Kidney (tissue), 14 donors: ENCODE data around the gene CEP112. TPM values are rescaled to one million over a fixed set of nuclear protein-coding genes. Genes with fewer than 3 reads are reported as not detected.

Experiments
- DNase-seq, 5 donors: peaks; one replicate each; pipeline ENCODE4 v3.0.0-alpha.2; 2013 to 2020
- FAIRE-seq: peaks from 2 replicates; lab custom pipeline; 2012; peaks lifted over from hg19 to GRCh38; lab: Jason Lieb, UNC
- H3K27ac ChIP-seq, 2 donors: one replicate each; pipeline ENCODE4 v1.7.0; 2013; ENCODE audit warnings: low read depth in 2 of 2, low read length in 2 of 2, inconsistent platforms in 1 of 2
- H3K27me3 ChIP-seq: one replicate; pipeline ENCODE4 v1.7.1; 2013; ENCODE audit warnings: low read length, inconsistent platforms; ENCODE audit not compliant: control insufficient read depth, insufficient read depth
- H3K36me3 ChIP-seq, 3 donors: one replicate each; pipeline versions ENCODE4 v1.7.0 to v1.7.1; 2013; ENCODE audit warnings: low read length in 3 of 3, control low read depth in 1 of 3, inconsistent platforms in 1 of 3; ENCODE audit not compliant: insufficient read depth in 3 of 3, control insufficient read depth in 2 of 3
- H3K4me1 ChIP-seq, 3 donors: one replicate each; pipeline versions ENCODE4 v1.7.0 to v1.7.1; 2013; ENCODE audit warnings: low read length in 3 of 3, inconsistent platforms in 1 of 3, low read depth in 1 of 3; ENCODE audit not compliant: control insufficient read depth in 2 of 3, insufficient read depth in 2 of 3
- H3K4me3 ChIP-seq, 3 donors: one replicate each; pipeline versions ENCODE4 v1.7.0 to v1.8.1; 2013; ENCODE audit warnings: low read length in 3 of 3, control low read depth in 1 of 3, inconsistent platforms in 1 of 3
- H3K9ac ChIP-seq, 3 donors: one replicate each; pipeline versions ENCODE4 v1.7.0 to v1.7.1; 2013; ENCODE audit warnings: low read length in 3 of 3, control low read depth in 1 of 3, inconsistent platforms in 1 of 3
- H3K9me3 ChIP-seq, 3 donors: one replicate each; pipeline versions ENCODE4 v1.7.0 to v1.7.1; 2013; ENCODE audit warnings: low read length in 3 of 3, control low read depth in 1 of 3, inconsistent platforms in 1 of 3; ENCODE audit not compliant: control insufficient read depth in 2 of 3, insufficient read depth in 1 of 3
- intact Hi-C: fragments of 100-400 bp; cut with DNase I; formaldehyde crosslinking; loops from one replicate; pipeline ENCODE4 v1.11.1; 2022
- polyA plus RNA-seq: library from polyadenylated mRNA; stranded (reverse); fragments of 350-450 nt; fragmentation: Illumina TruSeq; extraction: RNeasy Lipid Tissue Mini Kit (QIAGEN cat#74804); gene quantifications from one replicate; pipeline ENCODE4 v1.2.3, GENCODE V29; 2014; ENCODE audit warnings: low read depth, low replicate concordance; ENCODE audit not compliant: insufficient read depth
- total RNA-seq: library from RNA; stranded (reverse); fragmentation: NEBNext Ultra II Directional; extraction: Animal tissue kit (Norgen Biotek cat#: 25700); gene quantifications from one replicate; pipeline ENCODE4 v1.2.1, GENCODE V29; 2021
- TF ChIP-seq, protein P1 (sequence below): IDR thresholded peaks from 3 replicates; pipeline ENCODE4 v1.5.1; 2012; ENCODE audit warnings: mild to moderate bottlenecking, moderate library complexity, borderline replicate concordance; ENCODE audit not compliant: insufficient read depth; ENCODE audit errors: extremely low read depth
- donor health status: control.
- donor health status: control.
- donor health status: control.
- donor health status: control.
- donor health status: control.
- donor health status: DM: yes; HTN: yes; CAD: no.
- donor health status: Normal renal cell carcinoma (clear cell type).

CEP112 gene
- total and polyA plus RNA-seq, 2 donors from 2014 or later: 17.0 to 27.4 TPM

- Histone ChIP-seq H3K4me3 (no peak overlapping the region), H3K9ac (no peak overlapping the region), H3K36me3 (no peaks in the 10 kb centered on the region), H3K27me3 (no peaks in the 10 kb centered on the region), H3K4me1 (no peaks in the 10 kb centered on the region), H3K27ac (no peak overlapping the region), H3K9me3 (no peaks in the 10 kb centered on the region)
- FAIRE-seq (no peak), DNase-seq (no peak)
- TF ChIP-seq, protein P1, sequence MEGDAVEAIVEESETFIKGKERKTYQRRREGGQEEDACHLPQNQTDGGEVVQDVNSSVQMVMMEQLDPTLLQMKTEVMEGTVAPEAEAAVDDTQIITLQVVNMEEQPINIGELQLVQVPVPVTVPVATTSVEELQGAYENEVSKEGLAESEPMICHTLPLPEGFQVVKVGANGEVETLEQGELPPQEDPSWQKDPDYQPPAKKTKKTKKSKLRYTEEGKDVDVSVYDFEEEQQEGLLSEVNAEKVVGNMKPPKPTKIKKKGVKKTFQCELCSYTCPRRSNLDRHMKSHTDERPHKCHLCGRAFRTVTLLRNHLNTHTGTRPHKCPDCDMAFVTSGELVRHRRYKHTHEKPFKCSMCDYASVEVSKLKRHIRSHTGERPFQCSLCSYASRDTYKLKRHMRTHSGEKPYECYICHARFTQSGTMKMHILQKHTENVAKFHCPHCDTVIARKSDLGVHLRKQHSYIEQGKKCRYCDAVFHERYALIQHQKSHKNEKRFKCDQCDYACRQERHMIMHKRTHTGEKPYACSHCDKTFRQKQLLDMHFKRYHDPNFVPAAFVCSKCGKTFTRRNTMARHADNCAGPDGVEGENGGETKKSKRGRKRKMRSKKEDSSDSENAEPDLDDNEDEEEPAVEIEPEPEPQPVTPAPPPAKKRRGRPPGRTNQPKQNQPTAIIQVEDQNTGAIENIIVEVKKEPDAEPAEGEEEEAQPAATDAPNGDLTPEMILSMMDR: no peak
- intact Hi-C loops: no loop called here
These were observed 517.5 kb downstream of the CEP112 start for GRCh38 chr17:65674246-65675045.

DNA sequence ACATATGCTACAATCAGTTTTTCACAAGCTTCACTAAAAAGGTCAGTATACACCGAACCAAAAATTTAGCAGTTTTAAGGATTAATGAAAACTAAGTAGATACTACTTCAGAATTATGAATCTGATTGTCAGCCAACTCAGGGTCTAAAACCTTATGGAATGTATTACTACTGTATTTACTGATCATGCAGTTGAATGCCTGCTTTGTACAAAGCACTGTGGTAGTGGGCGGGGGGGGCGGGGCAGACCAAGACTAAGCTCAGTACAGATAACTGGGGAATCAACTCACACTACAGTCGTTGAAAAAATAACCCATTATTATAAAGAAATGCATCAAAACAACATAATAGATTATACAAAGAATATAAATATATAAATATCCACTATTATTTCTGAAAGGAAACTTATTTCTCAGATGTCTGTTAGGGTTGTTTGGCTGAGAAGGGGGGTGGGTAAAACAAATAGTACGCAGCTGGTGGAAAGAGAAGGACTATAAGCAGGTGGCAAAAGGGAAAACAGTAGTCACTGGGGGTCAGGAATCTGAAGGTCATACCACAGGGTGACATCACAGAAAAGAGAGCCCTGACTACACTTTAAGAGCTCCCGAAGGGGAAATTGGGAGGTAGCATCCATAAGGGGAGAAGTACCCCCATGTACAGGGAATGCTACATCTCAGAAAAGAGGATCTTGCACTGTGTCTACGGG, 521.1 kb downstream of the CEP112 start:
- no peak overlapping the region for H3K27ac ChIP-seq
- intact Hi-C loops: no loop called here
- no peaks in the 10 kb centered on the region for H3K9me3 ChIP-seq
- no peak for FAIRE-seq
- no peak overlapping the region for H3K4me3 ChIP-seq
- no peak for DNase-seq
- no peaks in the 10 kb centered on the region for H3K36me3 ChIP-seq
- H3K27me3 ChIP-seq: no peaks in the 10 kb centered on the region
- H3K4me1 ChIP-seq: no peaks in the 10 kb centered on the region
- no peak overlapping the region for H3K9ac ChIP-seq
- TF ChIP-seq, protein P1: no peak

GRCh38 chr17:65668211-65668610, 523.7 kb downstream of the CEP112 start:
- intact Hi-C loops: no loop called here
- Histone ChIP-seq H3K9me3 (no peaks in the 10 kb centered on the region), H3K36me3 (no peaks in the 10 kb centered on the region), H3K4me1 (no peaks in the 10 kb centered on the region), H3K4me3 (no peak overlapping the region), H3K27ac (no peak overlapping the region), H3K27me3 (no peaks in the 10 kb centered on the region), H3K9ac (no peak overlapping the region)
- TF ChIP-seq, protein P1: no peak
- DNase-seq (peak in 2 of 5 donors; percentile 31 to 38), FAIRE-seq (no peak)
